ENCODE data around the gene BCL2.
A peak's percentile ranks its signal among the peaks of the same experiment; 100 is the strongest.

BCL2 gene

DNA sequence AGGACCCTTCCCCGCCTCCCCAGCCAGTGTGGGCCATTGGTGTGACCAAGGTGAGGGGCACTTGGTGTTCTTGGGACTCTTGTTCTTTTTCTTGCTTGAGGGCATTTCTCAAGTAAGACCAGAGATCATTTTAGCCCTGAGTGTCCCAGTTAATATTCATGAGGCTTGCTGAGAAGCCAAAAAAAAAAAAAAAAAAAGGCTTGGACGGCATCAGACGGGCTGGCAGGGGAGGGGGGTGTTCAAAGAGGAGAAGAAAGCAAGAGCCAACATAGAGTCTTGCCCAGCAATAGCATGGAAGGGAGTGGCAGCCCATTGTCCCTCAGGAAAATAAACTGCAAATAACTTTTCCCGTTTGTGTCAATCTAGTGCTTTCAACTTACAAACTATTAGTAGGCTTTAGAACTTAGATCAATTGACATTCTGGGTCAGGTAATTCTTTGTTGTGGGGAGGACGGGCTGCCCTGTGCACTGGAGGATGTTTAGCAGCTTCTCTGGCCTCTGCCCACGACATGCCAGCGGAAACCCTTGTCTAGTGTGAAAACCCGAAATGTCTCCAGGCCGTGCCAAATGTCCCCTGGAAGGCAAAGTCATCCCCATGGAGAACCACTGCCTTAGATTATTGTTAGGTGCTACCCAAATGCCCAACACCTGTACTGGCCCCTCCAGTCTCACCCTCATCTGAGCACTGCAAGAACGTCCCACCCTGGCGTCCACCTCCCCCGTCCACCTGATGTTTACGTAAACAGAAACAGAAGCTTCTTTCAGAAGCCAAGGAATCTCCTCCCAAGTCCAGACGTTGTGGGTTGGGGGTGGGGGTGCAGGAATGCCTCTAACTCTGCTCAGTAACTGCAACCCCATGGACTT lies 163.4 kb downstream of the BCL2 start:
- DNase-seq (ENCODE audit: low spot score) = no peak

DNA sequence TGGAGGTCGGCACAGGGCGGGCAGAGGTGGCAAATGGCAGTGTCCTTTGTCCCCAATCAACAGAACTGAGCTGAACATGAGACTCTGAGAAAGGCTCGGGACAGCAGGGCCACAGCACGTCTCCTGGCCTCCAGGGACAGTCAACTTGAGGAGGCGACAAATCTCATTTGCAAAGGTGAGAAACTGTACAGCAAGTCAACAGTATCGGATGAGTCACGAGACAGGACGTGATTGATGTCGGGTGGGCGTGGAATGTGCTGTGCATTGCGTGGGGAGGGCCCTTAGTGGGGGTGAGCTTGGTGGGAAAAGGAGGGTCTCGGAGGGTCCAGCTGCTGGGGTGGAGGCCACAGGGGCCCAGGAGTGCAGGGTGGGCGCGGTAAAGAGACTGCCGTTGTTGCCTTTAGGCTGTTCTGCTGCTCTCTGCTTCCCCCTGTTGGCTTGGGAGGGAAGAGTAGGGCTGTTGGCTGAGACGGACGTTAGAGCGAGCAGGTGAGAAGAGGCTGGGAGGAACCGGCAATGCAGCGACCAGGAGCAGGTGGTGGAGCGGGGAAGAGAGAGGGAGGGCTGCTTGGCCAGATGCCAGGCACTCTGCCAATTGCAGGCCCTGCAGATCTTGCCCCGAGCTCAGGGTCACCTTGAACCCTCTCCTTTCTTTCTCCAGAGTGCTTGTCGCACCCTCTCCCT lies 164.3 kb downstream of the BCL2 start:
- peak; percentile 39 for DNase-seq (ENCODE audit: low spot score)

DNA sequence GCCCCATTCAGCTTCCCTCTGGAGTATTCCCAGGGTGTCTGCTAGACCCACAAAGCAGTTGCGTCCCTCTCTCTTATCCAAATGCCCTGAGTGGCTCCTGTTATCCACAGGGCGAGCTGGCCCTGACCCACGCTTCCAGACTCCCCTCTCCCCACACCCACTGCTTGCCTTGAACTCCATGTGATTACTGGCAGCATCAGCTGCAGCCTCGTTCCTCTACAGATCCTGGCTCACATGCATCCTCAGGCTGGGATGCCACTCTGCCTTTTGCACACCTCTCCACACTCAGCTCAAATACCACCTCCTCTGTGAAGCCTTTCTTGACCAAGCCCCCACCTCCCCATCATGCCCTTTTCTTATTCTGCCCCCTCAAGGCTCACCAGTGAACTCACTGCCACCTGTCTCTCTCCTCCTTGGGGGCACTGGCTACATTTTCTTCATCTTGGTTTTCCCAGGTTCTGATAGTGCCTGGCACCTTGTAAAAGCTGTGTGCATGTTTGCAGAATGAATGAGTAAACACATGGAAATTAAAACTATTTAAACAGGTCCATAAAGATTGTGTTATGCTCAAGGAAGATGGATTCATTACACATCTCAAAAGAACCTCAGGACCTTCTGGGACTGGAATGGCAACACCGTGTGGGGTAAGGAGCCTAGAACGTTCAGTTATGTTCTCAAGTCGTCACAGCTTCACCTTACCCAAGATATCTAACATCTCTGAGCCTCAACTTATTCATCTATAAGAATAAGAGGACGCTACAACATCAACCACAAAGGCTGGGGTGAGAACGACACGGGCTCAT lies 165.0 kb downstream of the BCL2 start:
- no peak for DNase-seq (ENCODE audit: low spot score)

DNA sequence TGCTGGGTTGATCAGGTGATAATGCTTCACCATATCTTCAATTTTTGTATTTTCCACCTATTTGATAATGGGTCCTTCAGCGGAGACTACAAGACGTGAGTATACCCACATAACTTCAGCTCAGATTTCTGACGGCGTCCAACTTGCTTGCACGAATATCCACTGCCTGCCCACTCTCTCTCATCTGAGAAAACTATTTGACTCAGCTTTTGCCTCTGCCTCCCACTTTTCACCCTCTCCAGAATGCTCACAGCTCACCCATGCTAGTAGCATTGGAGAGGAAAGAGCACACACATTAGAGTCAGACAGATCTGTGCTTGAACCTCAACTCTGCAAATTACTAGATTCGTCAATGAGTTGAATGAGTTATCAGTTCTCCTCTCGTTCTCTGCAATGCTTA lies 166.8 kb downstream of the BCL2 start:
- no peak for DNase-seq (ENCODE audit: low spot score)

DNA sequence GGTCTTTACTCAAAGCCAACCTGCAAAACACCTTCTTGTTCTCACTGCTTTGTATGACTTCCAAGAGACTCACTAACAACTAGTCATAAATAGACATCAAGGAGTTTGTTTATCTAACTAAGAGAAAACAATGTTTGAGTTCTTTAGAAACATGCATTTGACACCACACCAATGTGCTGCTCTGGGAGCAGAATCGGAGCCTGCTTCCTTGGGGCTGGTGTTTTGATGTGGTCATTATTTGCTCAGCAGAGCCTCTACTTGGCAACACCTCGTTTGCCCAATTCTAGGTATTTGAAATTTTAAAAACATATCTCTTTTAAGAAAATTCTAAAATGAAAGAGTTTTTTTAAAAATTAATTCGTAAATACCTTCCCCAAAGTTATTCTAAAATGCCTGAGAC lies 167.5 kb downstream of the BCL2 start:
- no peak for DNase-seq (ENCODE audit: low spot score)

DNA sequence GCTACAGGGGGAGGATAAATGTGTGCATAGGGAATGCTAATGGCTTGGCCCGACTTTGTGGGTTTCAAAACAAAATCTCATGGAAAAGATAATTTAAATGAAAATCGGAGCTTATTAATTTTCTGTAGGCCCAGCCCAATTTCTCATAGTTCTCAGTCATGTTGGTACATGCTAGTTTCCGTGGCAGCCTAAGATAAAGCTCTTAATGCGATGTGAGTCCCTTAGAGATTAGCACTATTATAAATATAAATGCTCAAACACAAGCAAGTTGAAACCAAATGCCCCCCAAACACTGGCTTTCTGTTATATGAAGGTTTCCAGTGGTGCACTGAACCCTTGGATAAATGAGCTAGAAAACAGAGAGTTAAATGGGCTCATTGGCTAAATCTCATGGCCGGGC lies 168.0 kb downstream of the BCL2 start:
- DNase-seq (ENCODE audit: low spot score) = no peak

DNA sequence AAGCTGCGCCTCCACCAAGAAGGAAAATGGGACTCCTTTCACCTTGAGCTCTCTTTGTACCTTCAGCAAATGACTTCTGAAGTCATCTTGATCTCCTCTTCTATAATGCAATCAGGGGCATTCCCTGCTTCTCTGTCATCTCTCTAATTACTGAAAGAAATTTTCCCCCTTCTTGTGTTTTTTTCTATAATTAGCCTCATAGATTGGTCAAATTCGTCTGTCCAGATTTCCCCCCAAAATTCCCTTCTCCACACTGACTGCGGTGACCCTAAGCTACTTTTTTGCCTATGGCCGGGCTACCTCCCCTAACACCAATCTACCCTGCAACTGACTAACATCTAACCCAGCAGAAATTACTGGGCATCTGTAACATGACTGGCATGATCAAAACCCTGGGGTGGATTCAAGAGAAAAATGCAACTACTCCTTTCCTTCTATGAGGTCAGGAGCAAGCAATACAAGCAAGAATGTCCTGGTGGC lies 168.6 kb downstream of the BCL2 start:
- DNase-seq (ENCODE audit: low spot score) = no peak

DNA sequence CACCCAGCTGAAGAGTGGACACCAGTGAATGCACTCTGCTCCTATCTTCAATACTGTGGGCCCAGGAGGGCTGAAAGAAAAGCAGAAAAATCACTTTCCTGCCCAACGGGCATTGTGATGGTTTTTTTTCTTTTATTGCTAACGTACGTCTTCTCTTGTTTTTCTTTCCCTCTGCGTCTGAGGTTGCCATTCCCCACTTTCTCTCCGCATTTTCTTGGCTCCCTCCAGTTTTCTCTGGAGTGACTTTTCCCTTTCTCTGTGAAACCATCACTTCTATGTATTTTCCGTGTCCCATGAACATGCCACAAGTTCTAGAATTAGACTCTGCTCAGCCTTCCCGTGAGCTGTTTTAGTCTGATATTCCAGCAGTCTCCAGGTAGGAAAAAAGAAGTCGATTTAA lies 169.2 kb downstream of the BCL2 start:
- DNase-seq (ENCODE audit: low spot score) = no peak

DNA sequence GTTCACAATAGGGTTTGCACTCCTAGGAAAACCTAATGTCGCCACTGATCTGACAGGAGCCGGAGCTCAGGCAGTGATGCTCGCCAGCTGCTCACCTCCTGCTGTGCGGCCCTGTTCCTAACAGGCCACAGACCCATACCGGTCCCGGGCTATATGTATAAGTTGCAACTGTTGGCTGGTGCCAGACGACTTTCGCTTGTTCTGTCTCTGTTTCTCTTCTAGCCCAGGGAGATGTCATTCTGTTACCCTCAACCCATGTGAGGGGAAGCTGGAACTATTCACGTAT lies 170.3 kb downstream of the BCL2 start:
- no peak for DNase-seq (ENCODE audit: low spot score)

DNA sequence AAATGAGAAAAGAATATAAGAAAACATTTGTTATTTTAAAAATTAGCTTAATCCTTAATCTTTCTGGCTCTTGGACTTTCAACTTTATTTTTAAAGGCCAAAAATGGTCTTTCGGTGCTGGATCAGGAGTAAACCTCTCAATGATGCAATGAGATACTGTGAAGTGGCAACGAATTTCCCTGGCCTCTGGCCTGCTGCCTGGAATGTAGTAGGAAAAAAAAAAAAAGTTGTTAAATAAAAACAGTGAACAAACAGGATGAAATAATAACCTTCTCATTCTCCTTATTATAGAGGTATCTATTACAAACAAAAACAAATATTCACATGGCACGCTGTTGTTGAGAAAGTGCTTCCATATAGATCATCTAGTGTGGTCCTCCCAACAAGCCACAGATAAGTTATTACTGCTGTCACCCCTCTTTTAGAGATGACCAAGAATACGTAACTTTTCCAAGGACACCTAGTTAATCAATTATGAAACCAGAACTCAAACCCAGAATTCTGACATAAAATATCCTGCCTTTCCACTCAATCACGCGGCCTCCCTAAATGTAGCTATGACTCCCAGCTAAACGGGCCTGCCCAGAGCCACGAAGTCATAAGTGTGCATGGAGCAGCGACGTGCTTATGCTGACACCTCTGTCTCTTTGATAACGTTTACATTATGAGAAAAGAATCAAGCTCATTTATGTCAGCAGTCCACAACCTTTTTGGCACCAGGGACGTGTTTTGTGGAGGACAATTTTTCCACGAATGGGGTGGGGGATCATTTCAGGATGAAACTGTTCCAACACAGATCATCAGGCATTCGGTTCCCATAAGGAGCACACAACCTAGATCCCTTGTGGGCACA lies 170.9 kb downstream of the BCL2 start:
- DNase-seq (ENCODE audit: low spot score) = no peak

DNA sequence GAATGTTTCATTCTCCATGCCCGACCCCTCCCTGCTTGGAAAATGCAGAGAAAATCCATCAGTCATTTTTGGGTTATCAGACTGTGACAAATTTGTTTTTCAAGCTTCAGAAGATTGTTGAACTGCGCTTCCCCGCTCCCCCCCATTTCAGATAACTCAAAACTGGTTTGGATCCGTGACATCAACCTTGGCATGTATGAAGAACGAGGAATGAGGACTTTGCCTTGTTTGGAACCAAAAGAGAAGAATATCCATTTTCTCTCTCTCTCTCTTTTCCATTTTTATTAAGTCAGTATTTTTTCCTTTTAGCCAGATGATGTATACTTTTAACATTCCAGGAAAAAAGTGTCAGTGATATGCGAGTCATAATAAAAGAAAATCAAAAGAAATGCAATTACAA lies 171.6 kb downstream of the BCL2 start:
- no peak for DNase-seq (ENCODE audit: low spot score)

DNA sequence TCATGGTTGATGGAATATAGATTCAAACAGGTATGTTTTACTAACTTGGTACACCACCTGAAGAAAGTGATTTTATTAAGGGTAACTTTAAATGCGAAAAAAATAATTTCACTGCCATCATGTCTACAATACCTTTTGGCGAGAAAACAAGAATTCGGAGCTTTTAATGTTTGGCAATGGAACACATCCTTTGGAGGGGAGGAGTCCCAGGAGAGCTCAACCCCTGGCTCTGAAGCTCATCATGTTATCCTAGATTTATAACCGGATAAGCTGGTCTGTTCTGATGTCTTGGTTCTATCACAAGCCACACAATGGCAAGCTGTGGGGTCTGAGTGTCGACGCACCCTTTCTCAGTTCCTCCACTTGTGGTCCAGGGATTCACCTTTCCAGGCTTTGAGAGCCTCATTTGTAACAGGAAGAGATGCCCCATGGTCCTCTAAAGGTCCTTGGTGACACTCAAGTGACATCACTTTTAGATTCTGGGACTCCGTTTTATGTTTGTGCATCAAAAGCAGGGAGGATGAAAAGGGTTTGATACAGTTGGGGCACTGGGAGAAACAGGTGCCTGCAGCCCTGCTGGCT lies 172.7 kb downstream of the BCL2 start:
- DNase-seq (ENCODE audit: low spot score) = no peak

DNA sequence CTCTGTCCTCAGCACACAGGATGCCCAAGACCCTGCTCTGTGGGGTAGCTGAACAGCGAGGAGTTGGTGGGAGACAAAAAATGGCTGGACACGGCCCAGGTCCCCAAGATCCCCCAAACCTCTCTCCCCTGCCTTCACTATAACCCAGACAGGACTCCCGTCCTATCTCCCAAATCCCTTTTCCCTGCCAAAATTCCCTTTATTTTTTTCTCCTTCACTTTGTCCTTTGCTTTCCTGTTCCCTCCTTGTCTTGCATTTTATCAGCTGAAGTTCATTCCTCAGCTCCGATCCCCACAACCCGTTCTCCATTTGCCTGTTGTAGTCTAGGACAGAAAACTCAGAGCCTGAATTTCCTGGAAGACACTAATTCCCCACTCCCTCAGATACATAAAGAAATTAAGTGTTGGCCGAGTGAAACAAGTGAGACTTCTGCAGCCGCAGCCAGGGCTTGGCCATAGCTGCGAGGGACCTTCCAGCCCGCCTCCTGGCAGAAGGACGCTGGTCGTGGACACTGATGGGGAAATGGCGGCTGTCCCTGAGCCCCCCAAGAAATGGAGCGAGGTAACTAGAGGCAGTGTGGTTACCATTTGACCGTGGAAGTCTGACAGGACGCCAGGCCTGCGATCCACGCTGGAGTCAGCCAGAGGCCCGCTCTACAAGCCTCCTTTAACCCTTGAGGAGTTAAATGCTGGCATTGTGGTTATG lies 173.6 kb downstream of the BCL2 start:
- no peak for DNase-seq (ENCODE audit: low spot score)

DNA sequence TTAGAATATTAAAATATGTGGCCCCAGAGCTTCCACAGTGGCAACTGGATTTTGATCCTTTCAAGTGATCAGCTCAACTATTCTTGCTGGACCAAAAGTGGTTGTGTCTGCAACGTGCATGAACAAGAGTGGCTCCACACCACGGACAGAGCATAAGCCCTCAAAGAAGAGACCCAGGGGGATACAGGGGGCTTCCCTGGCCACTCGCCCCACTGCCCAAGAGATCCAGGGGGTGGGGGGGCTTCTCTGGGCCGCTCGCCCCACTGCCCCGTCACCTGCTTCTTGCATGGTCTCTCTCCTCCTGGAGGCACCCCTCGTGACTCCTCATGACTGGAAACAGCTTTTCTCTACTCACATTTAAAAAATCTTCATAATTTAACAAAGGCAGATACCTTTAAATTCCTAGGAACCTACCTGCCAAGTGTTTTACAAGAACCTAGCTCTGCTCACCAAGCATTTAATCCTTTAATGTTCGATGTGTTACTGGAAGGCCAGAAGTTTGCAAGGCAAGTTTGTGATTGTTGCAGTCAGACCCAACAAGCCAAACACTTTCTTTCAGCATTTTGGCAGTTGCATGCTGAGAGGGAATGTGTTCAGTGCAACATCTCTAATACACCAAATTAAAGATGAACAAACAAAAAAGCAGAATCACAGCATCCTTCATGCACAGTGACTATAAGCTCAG lies 174.3 kb downstream of the BCL2 start:
- no peak for DNase-seq (ENCODE audit: low spot score)

DNA sequence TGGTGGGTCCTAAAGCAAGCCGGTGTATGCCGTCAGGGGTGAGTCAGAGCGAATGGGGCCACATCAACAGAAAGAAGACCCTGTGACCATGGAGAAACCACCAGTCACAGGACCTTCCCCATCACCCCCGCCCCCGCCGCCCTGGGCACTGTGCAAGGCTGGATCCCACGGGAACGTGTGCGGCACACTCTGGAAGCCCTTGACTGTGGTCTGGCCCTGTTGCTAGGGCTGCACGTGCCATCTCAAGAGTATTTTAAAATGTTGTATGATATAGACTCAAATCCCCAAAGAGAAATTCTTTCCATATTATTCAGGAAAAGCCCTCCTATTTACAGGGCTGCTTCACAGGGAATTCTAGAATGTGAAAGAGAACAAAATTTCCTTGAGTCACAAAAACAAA lies 174.8 kb downstream of the BCL2 start:
- no peak for DNase-seq (ENCODE audit: low spot score)

DNA sequence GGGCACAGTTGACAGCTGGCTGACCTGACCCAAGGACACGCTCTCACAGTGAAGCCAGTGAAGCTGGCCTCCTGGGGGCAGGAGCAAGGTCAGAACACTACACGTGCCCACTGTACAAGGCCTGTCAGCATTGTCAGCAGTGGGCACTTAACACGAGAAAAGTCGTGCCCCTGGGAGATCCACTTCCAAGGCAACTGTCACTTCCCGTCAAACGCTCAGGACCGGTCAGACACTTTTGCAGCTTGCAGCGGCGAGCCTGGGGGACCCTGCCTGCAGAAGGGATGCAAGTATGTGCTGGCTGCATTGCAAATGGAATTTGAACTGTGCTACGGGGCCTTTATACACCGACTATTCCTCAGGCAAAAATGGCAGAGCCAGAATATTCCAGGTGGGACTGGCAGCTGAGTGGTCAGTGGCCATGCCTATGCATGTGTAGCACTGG lies 176.2 kb downstream of the BCL2 start:
- DNase-seq (ENCODE audit: low spot score) = no peak

DNA sequence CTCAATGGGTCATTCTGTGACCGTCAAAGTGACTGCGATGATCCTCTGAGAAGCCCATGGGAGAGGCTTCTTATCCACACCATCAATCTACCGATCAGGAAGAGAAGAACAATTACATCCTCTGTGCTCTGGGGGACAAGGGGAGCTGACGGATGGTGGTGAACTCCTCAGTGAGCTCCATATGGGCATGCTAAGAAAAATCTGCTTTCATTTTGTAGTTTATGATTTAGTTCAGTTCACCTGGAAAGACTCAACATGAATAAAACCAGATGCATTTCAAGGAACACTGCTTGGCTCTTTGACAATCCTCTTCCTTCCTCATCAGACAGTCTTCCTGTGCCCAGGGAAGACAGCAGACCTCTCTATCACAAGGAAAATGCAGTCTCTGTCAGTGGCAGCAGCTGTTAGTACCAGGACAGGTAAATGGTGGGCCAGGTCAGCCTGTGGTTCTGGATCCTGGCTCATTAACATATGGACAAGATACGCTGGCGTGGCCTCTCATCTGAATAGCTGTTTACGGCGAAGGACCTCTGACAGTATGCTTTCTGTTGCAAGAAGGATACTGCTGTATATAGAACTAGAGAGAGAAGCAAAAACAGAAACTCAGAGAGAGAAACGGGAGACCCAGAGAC lies 176.9 kb downstream of the BCL2 start:
- no peak for DNase-seq (ENCODE audit: low spot score)

DNA sequence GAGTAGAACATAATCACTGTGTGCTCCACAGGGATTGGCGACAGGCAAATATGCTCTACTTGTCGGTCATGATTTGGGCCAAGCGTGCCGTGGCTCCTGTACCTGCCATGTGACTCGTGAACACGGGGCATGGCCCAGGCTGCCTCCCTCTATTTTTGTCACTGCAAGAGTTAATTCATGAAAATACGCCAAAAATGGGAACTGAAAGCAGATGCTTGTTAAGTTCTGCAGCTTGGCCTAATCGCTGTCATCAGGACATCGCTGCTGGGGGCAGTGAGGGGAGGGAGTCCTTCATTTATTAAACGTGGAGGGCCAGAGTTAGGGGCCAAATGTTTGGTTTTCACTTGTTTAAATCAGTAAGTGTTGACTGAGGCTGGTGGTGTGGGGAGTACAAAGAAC lies 177.8 kb downstream of the BCL2 start:
- no peak for DNase-seq (ENCODE audit: low spot score)

DNA sequence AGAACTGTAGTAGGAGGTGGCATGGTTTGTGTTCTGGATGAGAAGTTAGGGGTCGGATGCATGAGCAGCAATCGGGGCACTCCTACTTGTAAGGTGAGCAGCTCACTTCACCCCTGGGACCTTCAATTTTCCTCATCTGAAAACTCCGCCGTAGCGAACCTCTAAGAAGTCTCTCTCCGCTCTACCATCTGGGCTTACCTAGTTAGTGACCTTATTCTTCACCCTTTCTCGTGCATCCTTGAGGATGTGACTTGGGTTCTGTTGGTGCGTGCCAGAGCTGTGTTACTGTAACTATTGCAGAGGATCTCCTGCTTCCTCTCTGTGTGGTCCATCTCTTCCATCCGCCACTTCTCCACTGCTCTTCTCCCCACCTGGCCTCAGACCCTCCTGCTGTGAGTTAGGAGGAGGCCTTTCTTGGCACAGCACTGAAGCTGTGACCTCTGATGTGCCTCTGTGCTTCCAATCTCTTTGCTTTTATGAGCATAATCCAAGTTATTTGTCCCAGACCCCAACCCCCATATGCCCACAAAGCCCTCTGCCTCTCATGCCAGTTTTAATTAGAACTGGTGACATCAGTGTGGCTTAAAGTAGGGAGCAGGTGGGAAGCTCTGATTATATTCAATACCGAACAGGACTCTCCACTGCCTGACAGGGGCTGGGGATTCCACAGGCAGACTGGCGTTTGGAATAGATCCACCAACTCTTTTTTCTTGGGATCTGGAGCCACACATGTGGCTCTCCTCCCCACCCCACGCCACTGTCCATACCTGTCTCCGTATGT lies 178.4 kb downstream of the BCL2 start:
- no peak for DNase-seq (ENCODE audit: low spot score)
